Skeletal muscle cell (primary cell): Measurements from ENCODE around the gene NT5M.
A peak's percentile ranks its signal among the peaks of the same experiment; 100 is the strongest.
"Not testable (repeated sequence)": the region's sequence is repeated elsewhere in the genome, so short reads cannot be mapped to it uniquely, and the experiment has no call there.

ENCODE experiments used
- DNase-seq: peaks from one replicate; pipeline ENCODE4 v3.0.0-alpha.2; 2010; ENCODE audit warnings: low read depth
- H3K4me3 ChIP-seq: 2 replicates; pipeline ENCODE4 v1.5.1; 2011; ENCODE audit warnings: low read depth, mild to moderate bottlenecking, control low read depth, low read length, moderate library complexity

The NT5M gene

DNA sequence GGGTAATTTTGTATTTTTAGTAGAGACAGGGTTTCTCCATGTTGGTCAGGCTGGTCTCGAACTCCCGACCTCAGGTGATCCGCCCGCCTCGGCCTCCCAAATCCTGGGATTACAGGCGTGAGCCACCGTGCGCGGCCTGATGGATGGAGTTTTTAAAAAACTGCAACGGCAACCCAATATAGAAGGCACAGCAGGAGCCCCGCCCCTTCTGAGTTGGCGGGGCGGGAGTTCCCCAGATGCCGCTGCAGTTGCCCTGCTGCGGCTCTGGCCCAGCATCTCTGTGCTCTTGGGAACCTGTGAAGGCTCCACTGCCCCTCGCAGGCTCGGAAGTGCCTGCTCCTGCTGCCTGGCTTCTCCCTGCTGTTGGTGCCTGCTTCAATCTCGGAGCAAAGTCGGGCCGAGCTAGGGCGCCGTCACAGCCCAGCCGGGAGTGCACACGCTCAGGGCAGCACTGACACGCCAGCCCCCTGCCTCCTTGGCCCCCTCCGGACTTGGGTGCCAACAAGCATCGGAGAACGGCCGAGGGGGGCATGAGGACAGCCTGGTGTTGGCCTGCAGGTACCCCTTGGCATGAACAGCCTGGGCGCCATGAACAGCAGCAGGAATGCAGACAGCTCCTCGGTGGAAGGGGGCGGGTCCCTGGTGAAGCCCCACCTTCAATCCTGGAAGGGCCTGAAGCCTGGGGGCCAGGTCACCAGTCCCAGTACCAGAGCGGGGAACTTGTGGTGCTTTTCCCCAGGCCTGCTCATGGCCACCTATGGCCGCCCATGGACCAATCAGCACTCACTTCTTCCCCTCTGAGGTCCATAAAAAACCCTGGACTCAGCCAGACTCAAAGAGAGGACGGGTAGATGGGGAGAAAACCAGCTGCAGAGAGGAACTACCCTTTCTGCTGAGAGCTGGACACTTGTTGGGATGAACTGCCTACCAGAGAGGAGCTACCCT lies 2.3 kb upstream of the NT5M start:
- H3K4me3 ChIP-seq = peak overlapping the region; percentile 23
- no peak for DNase-seq

DNA sequence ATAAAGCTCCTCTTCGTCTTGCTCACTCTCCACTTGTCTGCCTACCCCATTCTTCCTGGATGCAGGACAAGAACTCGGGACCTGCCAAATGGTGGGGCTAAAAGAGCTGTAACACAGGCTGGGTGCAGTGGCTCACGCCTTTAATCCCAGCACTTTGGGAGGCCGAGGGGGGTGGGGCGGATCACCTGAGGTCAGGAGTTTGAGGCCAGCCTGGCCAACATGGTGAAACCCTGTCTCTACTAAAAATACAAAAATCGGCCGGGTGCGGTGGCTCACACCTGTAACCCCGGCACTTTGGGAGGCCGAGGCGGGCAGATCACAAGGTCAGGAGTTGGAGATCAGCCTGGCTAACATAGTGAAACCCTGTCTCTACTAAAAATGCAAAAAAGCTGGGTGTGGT lies 1.5 kb upstream of the NT5M start:
- DNase-seq, H3K4me3 ChIP-seq: not testable (repeated sequence)

DNA sequence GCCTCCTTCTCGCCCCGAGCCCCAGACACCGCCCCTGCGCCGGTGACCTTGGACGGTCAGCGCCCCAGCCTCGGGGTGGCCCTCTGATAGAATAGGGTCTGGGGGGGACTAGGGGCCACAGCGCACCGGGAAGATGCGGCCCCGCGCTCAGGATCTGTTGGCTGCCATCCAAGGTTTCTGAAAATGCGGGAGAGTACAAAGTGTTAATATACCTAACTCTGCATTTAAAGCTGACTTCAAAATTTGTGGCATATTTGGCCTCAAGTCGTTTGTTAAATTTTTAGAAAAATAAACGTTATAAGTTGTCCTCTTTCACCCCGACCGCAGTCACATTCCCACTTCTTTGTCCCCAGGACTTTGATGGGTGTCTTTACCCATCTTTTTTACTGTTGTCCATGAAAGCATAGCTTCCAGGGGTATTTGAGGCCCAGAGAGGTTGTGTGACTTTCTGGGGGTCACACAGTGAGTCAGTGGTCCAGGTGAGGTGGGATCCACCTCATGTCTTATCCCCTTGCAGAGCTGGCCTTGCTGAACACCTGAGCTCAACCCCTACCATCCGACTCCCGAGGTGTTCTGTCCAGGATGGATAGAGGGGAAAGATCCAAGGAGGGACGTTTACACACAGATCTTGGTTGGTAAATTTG lies 796 bp downstream of the NT5M start:
- H3K4me3 ChIP-seq = peak overlapping the region; percentile 63
- no peak for DNase-seq

DNA sequence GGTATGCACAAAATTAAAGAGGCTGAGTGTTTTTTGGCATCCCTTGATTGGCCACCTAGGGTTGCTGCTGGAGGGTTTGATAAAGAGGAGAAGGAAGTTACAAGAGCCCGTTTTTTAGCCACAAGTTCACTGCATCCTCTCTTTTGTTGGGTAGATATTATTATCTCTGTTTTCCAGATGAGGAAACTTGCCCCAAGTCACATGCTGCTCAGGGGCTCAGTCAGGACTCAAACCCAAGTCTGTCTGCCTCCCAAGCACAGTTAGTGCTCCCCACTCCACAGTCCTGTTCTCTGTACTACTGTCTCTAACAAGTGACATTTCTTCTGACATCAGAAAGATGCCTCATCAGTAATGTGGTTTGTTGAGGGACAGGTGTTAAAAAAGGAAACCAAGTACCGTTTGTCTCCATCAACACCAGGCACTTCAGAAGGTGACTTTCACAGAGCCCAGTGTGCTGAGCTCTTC lies 1.4 kb downstream of the NT5M start:
- peak overlapping the region; percentile 63 for H3K4me3 ChIP-seq
- no peak for DNase-seq

DNA sequence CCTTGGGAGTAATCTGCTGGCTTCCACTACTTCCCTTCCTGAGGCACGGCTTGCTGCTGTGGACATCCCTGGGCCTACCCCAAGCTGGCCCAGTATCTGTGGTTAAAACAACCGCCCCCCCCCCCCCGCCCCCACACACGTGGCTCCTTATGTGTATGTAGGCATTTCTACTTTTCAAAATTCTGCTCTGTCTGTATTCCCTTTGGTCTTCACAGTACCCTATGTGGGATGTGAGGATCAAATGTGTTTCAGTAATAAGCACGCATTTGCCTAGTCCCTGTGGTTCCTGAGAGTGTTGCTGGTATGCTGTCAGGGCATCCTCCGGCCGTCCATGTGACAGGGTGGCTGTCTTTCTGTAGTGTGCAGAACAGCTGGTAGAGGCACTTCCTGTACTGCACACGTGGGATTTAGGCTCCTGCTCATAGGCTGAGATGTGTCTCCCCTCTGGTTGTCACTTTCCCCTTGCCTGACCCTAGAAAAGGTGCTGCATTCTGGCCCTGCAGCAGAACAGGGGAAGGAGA lies 2.2 kb downstream of the NT5M start:
- DNase-seq = no peak
- no peak overlapping the region for H3K4me3 ChIP-seq

DNA sequence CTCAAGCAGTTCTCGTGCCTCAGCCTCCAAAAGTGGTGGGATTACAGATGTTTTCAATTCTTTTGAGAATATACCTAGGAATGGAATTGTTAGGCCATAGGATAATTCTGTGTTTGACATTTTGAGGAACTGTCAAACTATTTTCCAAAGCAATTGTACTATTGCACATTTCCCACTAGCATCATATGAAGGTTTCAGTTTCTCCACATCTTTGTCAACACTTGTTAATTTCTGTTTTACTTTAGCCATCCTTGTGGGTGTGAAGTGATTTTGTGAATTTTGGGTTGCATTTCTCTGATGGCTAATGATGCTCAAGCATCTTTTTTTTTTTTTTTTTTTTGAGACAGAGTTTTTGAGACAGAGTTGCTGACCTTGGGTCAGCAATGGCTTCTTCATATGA lies 6.2 kb downstream of the NT5M start:
- no peak for DNase-seq
- no peak overlapping the region for H3K4me3 ChIP-seq

DNA sequence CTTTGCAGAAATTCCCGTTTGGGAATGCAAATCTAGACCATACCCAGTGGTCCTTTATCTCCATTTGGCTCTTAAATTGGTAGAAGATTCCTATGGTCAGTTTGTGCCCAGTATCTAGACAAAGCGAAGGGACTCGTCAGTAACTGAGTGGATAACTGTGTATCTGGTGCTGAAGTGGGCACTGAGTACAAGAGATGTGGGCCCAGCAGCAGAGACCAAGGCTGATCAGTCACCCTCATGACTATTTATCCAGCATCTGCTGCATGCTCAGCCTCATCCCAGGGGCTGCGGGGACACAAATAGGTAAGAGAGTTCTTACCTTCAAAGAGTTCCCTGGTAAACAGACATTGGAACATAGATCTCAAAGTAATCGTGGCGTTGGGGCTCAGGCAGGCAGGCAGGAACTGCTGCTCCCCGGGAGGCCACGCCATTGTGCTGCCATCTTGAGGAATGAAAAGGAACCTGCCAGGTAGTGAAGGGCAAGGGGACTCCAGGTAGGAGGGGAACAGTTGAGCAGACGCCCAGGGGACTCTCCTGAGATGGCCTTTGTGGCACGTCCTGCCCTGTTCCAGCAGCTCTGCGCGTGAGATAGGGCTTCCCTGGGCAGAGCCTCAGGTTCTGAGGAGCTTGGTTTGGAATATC lies 10.3 kb downstream of the NT5M start:
- DNase-seq = no peak
- no peak overlapping the region for H3K4me3 ChIP-seq

DNA sequence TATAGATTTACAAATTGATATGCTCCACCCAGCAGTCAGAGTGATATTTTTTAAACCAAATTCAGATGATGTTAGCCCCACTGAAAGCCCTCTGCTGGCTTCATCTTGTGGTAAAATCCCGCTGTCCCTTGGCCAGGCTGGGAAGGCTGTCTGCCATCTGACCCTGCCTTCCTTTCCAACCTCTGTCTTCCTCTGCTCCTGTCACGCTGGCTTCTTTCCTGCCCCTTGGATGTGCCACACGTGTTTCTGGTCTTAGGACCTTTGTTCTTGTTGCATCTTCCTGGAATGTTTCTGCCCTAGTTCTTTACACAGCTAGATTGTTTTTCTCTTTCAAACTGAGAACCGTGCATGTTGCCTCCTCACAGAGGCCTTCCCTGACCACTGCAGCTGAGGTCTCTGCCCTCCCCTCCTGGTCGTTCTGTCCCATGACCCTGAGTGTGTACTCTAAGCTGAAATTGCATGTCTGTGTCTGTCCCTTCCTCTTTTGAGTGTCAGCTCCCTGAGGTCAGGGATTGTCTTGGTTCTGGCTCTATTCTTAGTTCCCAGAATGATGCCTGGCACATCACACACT lies 11.4 kb downstream of the NT5M start:
- no peak overlapping the region for H3K4me3 ChIP-seq
- no peak for DNase-seq

DNA sequence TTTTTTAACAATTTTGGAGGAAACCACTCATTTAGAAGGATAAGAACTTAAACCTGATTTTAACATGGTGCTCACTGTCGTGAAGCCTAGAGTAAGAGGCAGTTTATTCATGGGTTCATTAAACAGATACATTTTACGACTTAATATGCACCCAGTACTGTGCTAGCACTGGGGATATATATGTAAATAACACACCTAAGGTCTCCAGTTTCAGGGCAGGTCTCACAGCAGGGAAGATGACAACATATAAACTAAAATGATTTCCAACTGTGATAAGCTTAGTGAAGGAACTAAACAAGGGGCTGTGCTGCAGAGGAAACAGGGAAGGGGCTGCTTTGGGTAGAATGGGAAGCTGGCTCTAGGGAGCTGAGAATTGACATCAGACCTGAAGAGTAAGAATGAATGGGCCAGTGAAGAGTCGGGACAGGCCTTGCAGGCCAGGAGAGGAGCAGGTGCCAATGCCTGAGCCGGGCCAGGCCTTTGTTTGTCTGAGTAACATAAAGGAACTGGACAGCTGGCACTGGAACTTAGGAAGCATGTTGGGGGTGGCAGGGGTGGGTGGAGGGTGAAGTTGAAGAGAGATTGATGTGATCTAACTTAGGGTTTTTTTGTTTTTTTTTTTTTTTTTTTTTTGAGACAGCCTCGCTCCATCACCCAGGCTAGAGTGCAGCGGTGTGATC lies 12.1 kb downstream of the NT5M start:
- no peak for DNase-seq
- no peak overlapping the region for H3K4me3 ChIP-seq

DNA sequence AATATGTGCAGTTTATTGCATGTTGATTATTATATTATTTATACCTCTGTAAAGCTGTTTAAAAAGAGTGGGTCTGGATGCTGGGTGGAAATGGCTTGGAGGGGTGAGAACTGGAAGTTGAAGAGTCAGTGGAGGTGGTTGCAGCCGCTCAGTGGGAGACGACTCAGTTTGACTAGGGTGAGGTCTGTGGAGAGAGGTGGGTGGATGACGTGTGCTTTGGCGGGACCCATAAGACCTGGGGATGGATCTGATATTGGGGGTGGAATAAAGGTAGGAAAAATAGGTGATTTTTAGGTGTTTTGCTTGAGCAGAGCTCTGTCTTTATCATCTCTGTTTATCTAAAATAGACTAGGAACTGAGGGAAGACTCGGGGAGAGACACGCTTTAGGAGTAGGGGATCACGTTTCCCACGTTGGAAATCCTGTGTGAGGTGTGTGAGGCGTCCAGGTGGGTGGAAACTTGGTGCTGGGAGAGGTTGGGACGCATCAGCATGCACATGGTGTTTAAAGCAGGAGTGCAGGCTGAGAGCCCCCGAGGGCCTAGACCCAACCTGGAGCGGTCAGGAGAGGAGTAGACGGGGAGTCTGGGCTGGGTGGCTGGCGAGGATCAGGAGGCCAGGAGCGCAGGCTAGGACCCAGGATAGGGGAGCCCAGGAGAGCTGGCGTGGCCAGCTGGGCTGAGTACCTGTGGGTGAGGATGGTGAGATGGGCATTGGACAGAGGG lies 17.2 kb downstream of the NT5M start:
- no peak overlapping the region for H3K4me3 ChIP-seq
- no peak for DNase-seq

DNA sequence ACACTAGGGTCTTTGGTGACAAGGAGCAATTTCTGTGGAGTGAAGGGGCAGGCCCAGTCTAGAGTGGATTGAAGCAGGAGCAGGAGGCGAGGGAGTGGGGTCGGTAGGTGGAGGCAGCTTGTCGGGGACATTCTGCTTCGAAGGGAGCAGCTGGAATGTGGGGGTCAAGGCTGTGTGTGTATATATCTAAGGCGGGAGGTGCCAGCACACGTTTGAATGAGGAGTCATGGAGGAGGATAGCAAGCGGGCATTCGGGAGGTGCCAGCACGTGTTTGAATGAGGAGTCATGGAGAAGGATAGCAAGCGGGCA lies 17.7 kb downstream of the NT5M start:
- H3K4me3 ChIP-seq = no peak overlapping the region
- DNase-seq = no peak

DNA sequence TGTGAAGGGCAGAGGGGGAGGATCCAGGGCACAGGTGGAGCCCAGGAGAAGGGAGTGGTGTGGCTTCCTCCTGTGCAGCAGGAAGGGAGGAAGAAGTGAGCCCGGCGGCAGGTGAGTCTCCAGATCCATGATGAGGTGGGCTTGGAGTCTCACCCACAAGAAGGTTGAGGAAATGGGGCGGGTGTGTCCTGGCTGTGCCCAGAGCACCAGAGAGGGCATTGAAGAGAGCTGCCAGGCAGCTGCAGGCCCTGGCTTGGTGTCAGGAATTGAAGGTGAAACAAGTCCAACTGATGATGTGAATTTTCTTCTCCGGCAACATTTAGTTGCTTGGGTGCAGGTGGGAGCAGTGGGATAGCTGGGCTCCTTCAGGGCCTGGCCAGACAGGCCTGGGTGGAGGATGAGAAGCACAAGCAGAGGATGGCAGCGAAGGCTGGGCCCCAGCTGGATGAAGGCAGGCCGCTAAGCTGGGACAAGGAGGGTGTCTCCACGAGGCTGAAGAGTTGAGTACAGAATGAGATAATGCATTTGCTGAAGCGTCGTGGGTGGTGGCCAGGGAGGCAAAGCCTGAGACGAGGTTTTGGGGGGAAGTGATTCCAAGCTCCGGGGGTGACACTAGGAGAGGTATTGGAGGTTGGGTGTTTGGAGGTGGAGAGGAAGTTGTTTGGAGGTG lies 18.3 kb downstream of the NT5M start:
- DNase-seq = no peak

DNA sequence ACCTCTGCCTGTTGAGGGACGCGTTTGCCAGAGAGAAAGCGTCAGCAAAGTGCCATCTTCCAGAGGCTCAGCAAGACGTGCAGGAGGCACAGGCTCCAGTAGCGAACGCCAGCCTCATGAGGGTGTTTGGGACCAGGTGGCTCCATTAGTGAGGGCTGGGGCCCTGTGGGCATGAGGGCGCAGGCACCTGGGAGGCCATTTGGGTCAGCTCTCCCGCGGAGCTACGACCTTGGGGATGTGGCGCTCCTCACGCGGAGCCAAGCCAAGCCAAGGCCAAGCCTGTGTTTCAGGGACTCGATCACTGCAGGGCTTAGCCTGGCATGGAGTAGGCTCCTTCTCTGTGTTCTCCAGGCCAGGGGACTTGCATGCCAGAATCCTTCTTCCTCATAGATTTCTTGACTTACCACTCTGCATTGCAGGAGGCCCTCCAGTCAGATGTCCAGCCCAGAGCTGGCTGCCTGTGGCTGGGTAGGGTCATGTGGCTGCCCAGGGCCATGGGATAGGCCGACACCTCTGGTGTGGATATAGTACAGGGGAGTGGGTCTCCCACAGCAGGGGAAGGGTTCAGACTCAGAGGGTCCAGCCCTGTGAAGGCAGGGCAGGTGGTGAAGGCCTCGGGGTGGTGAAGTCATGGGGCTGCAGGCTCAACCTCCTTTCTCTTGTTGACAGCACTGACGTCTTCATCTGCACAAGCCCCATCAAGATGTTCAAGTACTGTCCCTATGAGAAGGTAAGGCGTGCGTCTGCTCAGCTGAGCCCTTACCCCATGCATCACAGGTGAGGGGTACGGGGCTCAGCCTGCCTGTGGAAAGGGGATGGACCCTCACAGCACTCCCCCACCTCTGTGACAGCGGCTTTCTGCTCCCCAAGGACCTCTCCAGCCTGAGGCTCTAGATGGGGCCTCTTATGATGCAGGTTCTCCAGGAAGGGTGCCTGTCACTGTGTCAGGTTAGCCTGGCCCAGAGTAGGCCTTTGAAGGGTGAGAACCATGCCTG lies 19.6 kb downstream of the NT5M start:
- no peak overlapping the region for H3K4me3 ChIP-seq
- DNase-seq = no peak

More for the DNA sequence above, 18.3 kb downstream of the NT5M start:
- H3K4me3 ChIP-seq = no peak overlapping the region

DNA sequence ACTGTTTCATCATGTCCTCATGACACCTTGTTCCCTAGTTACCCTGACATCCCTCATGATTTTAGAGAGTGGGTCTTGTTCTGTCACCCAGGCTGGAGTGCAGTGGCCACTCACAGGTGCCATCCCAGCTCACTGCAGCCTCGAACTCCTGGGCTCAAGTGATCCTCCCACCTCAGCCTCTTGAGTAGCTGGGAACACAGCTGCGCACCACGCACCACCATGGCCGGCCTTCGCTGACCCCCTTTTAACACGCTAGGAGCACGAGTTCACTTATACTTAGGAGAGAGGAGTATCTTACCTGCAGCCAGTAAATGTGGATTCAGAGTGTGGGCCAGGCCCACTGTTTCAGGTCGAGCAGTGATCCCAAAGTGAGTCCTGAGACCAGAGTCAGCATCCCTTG lies 21.4 kb downstream of the NT5M start:
- no peak for DNase-seq
- H3K4me3 ChIP-seq = no peak overlapping the region

DNA sequence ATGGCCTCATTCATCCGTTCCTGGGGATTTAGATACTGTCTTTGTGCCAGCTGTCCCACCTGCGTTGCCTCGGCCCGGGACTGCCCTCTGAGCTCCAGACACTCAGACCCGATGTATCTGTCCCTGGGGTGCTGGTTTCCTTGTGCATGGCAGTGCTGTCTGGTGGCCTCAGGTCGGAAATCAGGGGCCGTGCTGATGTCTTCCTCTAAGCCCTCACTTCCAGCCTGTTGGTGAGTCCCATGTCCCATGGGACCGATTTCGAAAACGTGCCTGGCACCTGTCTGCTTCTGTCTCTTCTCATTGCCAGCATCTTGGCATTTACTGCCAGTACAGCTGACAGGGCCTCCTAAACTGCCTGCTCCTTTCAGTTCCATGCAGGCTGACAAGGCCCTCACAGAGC lies 22.1 kb downstream of the NT5M start:
- H3K4me3 ChIP-seq = no peak overlapping the region
- DNase-seq = no peak

DNA sequence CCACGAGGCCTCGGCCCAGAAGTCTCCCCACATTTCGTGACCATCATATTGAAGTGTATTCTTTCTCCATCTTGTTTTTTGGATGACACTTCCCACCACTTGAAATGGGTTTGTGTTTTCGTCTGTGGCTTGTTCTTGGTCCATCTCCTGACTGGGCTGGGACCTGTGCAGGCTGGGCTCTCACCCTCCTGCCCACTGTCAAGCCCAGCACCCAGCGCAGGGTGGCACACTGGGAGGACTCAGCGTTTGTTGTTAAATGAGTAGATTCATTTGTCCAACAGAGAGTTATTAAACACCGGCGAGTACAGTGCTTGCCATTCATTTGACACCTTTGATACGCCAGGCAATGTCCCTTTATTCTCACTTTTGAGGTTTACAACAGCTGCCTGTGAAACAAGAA lies 22.6 kb downstream of the NT5M start:
- DNase-seq = no peak

DNA sequence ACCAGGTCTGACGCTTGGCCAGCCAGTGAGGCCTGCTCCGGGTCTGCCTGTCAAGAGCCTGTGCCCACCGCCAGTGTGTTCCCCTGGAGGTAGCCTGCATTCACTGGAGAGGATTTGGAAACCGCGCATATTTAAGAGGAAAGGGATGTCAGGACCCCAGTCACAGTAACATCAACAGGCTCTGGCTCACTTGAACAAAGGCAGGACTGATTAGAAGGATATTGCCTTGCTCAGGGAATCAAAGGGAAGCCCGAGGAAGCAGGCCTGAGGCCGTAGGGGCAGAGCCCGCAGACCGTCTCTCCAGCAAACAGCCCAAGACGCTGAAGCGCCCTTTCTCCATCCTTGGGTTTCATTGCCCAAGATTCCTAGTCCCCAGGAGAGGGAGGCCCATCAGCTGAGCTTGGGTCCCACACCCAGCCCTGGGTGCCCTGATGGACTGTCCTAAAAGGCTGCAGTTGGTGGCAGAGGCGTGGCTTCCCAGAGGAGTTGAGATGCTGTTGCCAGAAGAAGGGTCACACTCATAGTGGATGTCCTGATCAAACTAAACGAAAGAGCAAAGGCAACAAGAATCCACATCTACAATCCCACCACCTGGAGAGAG lies 23.2 kb downstream of the NT5M start:
- no peak overlapping the region for H3K4me3 ChIP-seq
- no peak for DNase-seq

More for the DNA sequence above, 22.6 kb downstream of the NT5M start:
- no peak overlapping the region for H3K4me3 ChIP-seq
